ENCODE data around the gene CCDC12.

DNA sequence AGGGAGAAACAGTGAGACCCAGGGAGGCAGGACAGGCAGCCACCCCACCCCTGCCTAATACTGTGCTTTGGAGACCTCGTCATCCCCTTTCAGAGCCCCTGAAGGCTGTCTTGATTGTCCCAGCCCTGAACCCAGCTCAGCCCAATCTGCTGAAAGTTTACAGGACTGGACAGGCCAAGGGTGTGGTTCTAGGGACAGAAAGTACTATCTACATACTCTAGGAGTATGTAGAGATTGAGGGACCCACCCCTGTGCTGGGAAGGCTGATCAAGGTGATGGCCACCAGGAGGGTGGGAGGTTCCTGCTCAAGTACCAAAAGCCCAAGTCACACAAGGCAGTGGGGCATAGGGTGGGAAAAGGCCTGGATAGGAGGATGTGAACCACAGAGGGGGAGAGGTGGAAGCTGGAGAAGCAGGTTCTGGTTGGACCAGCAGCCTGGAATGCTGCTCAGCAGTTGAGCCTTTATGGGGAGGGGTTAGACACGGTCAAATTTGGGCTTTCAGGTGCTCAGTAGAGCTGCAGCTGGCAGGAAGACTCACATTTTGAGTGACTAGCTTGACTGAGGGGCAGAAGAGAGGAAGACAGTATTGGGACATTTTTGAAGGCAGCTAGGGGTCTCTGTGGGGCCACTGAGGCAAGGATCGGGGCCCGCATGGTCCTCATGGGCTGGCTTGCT lies 9.6 kb upstream of the CCDC12 start:
- TF ChIP-seq, protein P1, sequence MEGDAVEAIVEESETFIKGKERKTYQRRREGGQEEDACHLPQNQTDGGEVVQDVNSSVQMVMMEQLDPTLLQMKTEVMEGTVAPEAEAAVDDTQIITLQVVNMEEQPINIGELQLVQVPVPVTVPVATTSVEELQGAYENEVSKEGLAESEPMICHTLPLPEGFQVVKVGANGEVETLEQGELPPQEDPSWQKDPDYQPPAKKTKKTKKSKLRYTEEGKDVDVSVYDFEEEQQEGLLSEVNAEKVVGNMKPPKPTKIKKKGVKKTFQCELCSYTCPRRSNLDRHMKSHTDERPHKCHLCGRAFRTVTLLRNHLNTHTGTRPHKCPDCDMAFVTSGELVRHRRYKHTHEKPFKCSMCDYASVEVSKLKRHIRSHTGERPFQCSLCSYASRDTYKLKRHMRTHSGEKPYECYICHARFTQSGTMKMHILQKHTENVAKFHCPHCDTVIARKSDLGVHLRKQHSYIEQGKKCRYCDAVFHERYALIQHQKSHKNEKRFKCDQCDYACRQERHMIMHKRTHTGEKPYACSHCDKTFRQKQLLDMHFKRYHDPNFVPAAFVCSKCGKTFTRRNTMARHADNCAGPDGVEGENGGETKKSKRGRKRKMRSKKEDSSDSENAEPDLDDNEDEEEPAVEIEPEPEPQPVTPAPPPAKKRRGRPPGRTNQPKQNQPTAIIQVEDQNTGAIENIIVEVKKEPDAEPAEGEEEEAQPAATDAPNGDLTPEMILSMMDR (IDR thresholded peaks at IDR 0.05; ENCODE audit: insufficient read depth, low read length) = no peak
- TF ChIP-seq GABPA (IDR thresholded peaks at IDR 0.05; ENCODE audit: low read depth) (no peak), POLR2AphosphoS5 (IDR thresholded peaks at IDR 0.05; ENCODE audit: low read depth) (no peak)

All from HL-60 (cell line).